GM21423 (cell line): ENCODE measurements around the gene CDK14.
A peak's percentile ranks its signal among the peaks of the same experiment; 100 is the strongest.
"Not testable (repeated sequence)": the region's sequence is repeated elsewhere in the genome, so short reads cannot be mapped to it uniquely, and the experiment has no call there.

Experiments
- ATAC-seq: cut with Tn5 transposase; IDR thresholded peaks from one replicate; pipeline ENCODE4 v1.9.1; 2021; ENCODE audit warnings: mild to moderate bottlenecking, moderate library complexity; ENCODE audit not compliant: unreplicated experiment

CDK14 gene

DNA sequence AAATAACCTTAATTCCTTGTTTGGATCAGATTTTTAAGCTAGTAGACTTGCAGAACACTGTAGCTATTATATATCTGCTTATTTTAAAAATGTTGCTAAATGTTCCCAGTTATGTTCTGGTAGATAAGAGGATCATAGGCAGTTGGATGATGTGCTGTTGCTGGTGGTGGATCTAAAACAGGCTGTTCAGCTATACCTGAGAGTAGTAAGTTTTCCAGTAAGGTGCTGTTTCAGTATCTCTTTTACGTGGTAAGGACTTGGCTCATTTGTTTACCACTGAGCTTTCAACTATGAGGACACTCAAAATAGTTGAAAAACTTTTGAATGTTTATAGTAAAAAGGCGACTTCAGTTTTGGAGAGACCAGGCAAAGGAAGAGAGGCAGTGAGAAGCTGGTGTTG is 180.9 kb downstream of the CDK14 start:
- peak; percentile 81 for ATAC-seq

DNA sequence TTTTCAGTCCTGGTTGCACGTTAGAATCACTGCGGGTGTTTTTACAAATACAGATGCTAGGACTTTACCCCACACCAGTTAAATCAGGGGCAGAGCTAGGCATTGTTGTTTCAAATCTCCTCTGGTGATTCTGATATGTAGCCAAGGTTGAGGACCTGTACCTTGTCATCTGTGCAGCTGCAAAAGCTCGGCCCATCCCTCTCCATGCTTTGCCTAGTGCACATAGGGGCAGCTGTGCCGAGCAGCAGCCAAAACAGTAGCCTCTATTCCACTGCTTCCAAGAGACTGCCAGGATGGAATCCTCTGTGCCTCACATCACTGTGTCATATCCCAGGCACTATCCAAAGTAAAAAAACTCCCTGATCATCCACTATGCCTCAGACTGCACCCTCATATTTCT is 181.3 kb downstream of the CDK14 start:
- ATAC-seq: no peak

DNA sequence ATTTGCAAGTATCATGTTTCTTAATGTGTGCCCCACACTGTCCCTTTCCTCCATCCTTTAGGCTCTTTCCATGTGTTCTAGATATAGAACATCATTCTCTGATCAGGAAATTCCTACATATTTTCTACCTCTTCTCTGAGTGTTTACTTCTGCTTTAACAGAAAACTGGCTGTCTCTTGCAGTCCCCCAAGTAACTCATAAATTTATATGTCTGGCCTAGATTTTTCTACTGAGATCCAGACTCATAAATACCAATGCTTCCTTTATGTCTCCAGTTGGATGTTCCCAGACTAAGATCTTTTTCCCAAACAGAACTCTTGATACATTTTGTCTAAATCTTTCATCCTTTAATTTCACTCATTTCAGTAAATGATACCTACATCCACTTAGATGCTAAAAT is 181.8 kb downstream of the CDK14 start:
- ATAC-seq: no peak

DNA sequence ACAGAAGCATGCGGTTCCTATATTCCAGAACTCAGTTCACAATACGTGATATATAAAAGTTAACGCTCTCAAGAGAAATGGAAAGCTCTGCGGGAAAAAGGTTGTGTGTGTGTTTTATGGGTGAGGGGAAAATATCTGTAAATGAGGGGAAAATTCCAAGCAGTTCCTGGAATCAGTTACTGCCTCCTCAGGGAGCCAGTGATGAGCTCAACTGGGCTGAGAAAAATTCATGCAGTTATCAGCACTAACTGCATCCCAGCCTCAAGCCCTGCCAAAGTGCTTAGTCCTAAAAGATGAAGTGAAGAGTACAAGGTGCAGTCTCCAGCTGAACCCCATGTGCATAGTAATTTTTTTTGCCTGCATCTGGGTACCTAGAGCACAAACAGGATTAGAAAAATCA is 191.9 kb downstream of the CDK14 start:
- ATAC-seq: no peak

DNA sequence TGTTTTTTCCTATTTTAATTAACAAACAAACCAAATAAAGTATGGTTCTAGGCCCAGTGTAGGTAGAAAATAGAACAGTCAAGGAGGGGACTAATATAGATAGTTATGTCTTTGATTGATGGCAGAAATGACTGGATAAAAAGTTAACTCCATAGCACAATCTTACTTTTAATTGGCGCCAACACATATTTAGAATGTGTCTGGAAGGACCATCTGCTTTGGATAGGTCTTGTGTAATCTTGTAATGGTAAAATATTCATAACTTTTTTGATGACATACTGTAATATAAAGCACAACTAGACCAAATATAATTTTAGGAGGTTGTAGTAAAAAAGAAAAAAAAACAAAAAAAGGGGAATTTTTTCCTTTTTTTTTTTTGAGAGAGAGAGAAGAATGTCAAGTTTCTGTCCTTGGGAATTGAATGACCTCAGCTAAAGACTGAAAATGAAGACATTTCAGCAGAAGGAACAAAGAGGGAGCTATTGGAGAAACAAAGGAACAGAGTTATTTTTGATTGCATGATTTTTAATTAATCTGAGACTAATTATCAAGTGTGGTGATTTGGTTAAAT is 193.7 kb downstream of the CDK14 start:
- ATAC-seq: no peak

DNA sequence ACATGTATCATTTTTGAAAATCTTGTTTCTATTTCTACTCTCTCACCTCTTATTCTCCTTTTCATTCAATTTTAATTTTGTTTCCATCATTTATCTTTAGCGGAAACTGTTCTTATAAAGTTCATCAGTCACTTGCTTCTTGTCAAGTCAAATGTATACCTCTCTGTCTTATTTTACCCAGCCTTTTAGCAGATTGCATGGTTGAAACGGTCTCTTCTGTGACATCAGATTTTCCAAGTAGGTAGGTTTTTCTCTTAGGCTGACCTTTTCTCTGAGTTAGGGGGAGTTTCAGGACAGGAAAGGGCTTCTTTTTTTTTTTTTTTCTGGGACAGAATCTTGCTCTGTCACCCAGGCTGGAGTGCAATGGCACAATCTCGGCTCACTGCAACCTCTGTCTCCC is 195.5 kb downstream of the CDK14 start:
- no peak for ATAC-seq

DNA sequence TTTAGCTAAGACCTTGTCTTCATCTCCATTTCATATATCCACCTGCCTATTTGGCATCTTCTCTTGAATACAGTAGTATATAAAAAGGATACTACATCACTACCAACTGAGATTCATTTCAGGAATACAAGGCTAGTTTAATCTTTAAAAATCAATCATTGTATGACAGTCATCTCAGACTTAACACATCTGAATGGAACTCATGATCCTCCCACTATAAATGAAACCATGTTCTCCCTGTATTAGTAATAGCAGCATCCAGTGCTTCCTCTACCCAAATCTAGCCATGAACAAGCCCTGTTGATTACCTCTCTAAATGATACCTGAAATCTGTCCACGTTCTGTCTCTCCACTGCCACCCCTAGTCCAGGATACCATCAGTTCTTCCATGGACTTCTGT is 196.2 kb downstream of the CDK14 start:
- ATAC-seq: no peak

DNA sequence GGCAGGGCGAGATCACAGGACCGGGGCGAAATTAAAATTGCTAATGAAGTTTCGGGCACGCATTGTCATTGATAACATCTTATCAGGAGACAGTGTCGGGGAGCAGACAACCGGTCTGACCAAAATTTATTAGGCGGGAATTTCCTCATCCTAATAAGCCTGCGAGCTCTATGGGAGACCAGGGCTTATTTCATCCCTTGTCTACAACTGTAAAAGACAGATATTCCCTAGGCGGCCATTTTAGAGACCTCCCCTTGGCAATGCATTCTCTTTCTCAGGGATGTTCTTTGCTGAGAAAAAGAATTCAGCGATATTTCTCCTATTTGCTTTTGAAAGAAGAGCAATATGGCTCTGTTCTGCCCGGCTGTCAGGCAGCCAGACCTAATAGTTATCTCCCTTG is 198.1 kb downstream of the CDK14 start:
- not testable (repeated sequence) for ATAC-seq

DNA sequence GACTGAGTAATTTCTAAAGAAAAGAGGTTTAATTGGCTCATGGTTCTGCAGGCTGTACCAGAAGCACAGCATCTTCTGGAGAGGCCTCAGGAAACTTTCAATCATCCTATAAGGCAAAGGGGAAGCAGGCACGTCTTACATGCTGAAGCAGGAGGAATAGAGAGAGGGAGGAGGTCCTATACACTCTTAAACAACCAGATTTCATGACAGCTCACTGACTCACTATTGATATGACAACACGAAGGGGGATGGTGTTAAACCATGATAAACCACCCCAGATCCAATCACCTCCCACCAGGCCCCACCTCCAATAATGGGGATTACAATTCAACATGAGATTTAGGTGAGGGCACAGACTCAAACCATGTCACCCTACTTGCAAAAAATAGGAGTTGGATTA is 201.5 kb downstream of the CDK14 start:
- no peak for ATAC-seq

DNA sequence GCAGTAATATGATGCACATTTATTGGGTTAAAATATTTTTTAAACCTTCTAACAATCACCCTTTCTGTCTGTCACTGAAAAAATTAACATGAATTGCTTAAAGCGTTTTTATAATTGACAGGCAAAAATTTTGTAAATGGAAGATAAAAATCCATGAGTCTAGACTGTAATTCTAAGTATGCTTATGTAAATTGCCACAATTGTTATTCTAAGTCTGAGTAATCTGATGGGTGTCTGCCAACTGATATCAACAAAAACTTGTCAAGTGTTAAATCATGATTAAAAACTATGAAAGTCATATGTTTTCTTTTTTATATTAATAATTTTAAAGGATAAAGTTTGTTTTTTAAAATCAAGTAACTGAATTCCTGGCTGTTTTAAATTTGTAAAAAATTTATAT is 208.2 kb downstream of the CDK14 start:
- no peak for ATAC-seq

DNA sequence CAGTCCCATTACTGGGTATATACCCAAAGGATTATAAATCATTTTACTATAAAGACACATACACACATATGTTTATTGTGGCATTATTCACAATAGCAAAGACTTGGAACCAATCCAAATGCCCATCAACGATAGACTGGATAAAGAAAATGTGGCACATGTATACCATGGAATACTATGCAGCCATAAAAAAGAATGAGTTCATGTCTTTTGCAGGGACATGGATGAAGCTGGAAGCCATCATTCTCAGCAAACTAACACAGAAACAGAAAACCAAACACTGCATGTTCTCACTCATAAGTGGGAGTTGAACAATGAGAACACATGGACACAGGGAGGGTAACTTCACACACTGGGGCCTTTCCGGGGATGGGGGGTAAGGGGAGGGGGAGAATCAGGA is 219.4 kb downstream of the CDK14 start:
- ATAC-seq: not testable (repeated sequence)

DNA sequence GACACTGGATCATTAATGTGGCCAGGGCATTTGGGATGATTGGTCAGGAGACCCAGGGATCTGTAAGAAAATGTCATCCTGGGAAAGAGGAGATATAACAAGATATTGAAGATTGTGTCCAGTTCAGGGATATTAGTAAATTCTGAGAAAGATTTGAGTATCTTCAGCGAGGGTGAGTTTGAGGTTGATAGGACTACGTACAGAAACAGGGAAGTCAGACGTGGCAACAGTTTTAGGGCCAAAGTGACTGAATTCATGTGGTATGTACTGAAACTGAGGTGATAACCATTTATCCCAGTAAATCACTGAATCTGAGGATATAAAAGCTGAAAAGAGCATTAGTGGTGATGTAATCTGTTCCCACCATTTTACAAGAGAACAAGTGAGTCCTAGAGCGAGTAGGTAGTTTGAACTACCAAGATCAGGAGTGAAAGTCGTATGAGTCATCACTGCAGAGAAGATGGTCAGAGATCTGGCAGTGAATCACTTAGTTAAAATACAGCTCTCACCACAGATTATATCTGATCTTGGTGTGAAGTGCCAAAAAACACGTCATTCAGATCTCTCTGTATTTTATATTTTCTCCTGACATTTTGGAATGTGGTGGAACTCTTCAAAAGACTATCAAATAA is 220.5 kb downstream of the CDK14 start:
- peak; percentile 98 for ATAC-seq

DNA sequence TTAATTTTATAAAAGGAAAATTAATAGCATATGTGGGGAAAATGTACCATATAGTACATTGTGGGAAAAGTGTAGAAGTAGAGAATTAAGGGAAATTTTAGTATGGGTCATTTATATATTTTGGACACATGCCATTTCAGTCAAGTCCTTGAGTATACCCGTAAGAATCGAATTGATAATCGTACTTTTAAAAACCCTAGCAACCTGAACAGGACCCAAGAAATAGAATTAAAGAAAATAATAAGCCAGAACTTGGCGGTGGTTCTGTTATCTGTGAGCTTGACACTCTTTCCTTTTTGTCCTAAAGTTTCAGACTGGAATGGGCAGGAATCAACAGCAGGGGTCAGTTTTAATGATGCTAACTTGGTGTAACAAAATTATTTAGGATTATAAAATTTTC is 221.0 kb downstream of the CDK14 start:
- no peak for ATAC-seq

DNA sequence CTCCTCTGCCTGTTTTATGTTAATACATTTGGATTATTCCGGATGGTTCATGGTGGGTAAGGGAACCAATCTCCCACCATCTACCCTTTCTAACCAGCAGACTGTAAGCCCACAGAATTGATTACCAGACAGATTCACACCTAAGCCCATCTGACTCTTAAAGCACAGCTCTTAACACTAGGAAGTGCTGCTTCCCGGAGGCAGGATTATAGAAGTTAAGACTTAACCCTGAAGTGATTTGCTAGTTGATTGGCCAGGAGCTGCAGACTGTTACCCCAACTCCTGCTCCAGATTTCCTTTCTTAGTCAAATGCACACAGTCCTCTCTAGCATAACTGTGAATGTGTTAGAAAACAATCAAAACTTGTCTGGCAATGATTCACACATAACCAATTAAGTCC is 221.7 kb downstream of the CDK14 start:
- ATAC-seq: no peak

DNA sequence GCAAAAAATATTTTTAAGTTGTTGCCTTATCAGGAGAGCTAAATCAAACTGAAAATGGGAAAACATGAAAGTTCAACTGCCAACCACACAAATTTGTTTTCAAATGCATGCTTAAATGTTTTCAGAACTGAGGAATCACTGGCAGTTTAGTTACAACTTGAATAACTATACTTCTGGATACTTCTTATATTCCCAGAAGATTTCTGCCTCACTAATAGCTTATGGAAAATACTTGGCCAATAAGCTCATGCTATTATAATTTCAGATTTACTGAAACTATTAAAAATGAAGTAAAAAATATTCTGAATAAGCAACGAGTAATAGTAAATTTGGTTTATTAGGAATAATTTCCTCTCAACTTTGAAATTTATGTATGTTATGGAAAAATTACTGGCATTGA is 222.2 kb downstream of the CDK14 start:
- no peak for ATAC-seq

DNA sequence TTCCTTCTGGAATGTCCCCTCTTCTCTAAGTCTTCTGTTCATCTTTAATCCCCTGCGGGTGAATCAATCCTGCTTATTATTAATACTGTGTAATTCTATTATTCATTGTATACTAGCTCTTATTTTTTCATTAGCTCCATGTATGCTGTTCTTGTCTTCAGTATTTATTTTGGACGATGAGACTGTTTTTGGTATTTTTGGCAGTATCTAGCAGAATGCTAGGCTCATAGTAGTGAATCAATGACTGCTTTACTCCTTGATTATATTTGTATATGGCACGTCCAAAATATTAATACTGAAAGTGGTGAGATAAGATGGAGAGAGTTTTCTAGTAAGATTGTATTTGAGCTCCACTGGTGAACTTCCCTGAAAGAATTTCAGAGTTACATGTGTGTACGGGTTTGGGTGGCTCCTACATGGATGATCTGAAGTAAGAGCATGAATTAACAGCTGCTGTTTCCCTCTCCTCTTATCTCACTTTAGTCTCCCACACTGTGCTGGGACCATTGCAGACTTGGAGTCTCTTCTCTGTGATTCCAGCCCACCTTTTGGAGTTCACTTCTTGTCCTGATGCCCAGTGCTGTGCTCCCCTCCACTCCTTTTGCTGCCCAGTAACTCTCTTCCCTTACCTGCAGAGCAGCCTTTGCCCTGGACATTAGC is 226.0 kb downstream of the CDK14 start:
- ATAC-seq: no peak

DNA sequence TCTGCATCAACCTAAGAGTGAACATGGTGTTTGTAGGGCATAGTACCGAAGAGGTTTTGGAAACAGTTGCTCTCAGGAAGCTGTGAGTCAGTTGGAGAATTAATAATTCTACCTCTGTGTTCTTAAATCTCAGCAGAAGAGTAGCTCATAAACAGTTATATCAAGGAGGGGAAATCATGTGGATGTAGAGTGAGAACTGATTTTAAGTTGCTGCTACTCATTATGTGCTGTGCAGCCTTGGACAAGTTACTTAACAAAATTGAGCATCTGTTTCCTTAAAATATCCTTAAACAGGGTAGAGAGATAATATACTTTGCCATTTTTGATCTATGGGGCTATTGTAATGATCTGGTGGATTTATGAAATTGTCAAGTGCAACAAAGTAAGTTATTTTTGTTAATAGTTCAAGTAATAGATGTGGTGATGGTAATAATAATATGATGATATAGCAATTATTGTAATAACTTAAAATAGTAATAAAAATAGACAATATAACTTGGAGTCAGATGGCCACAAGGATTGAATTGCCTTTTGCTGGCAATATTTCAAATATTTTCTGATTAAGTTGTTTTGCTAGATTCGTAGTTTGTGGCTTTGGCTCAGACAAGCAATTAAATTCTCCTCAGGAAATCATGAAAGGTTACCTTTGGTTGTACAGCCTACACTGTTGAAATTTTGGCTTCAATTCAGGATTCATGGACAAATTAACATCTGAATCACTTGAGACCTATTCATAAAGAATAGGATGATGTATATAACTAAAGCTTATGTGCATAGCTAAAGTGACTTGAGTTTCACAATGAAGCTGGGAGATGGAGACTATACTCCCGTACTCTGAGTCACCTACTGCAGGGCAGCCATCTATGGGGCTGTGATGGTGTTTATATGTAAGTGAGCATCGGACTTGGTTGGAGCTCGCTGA is 228.5 kb downstream of the CDK14 start:
- no peak for ATAC-seq

DNA sequence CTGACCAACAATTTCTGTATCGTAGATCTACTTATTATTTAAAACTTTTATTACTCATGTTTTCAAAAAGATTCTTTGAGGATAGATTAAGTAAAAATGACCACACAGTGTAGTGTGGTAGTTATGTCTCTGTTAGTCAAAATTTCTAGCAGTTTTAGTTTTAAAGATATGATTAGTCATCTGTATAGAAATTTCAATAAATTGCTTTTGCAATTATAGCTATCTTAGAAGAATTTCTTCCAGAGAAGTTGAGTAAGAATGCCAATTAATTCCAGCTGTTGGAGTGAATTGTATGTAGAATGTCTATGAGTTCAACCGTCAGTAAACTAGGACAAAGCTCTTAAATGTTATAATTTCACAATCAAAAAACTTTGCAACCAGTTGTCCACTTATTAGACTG is 229.7 kb downstream of the CDK14 start:
- no peak for ATAC-seq

DNA sequence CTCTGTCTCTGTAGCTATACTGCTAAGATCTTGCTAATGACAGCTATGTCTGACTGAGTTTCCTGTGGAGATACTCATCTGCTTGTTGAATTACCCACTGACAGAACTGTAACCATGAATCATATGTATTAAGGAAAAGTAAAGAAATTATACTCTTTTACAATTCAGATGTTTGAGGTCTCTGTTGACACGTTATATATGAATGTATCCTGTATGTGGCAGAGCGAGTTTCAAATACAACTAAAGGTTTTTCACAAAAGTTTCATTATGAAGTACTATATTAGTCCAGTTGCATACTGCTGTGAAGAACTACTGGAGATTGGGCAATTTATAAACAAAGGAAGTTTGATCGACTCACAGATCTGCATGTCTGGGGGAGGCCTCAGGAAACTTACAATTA is 232.5 kb downstream of the CDK14 start:
- ATAC-seq: no peak

DNA sequence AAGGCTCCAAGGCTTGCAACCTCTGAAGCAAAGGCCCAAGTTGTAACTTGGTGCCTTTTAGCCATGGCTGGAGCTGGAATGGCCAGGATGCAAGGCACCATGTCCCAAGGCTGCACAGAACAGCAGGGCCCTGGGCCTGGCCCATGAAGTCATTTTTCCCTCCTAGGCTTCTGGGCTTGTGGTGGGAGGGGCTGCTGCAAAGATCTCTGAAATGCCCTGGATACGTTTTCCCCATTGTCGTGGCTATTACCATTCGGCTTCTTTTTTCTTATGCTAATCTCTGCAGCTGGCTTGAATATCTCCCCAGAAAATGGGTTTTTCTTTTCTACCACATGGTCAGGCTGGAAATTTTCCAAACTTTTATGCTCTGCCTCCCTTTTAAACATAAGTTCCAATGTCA is 234.2 kb downstream of the CDK14 start:
- no peak for ATAC-seq

DNA sequence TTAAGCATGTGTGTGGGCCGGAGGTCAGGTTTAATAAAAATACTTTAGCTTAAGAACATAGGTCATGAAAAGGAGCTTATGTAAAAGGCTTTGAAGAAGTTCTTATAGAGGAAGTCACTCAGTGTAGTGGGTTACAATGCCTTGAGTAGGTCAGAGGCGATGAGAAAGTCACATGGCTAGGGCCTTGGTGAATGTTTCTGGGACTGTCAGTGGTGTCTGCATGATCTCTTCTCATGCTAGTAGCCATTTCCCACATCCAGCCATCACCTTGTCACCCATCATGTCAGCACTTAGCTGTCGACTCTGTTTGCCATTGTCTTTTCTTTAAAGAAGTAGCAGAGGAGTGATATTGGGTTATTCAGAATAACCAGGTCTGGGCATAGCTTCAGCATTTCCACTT is 236.6 kb downstream of the CDK14 start:
- no peak for ATAC-seq

DNA sequence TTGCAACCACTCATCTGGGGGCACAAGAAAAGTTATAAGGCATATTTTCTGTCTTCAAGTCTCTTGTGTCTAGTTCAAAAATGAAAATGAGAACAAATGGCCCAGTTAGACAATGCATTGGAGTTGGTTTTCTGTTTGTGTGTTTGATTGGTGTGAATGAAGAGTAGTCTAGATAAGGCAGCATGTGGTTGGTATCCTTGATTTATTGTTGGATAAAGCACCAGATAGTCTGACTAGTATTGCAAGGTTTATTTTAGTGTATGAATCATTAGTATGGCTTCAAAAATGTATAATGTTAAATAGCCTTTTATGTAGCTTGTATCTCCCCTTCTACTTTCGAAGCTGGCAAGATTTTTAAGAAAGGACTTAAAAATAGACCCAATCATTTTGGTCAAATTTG is 237.3 kb downstream of the CDK14 start:
- ATAC-seq: no peak
